ENCODE measurements around the gene CACHD1. TPM values are rescaled to one million over a fixed set of nuclear protein-coding genes. Genes with fewer than 3 reads are reported as not detected.

CACHD1 gene
- total and polyA plus RNA-seq, 4 donors = 4.7 to 49.6 (median 12.5) TPM

GRCh38 chr1:64594446-64594845 is 124.5 kb downstream of the CACHD1 start:
- ATAC-seq (ENCODE audit: insufficient read depth, low FRiP score) = no peak
- no peak for TF ChIP-seq CTCF (IDR thresholded peaks at IDR 0.05; ENCODE audit: control extremely low read depth, extremely low read depth)
- no peak overlapping the region for H3K9ac ChIP-seq (ENCODE audit: insufficient read depth in 1 of 2, low read length in 2 of 2)
- no peak overlapping the region for H3K4me3 ChIP-seq
- H3K27me3 ChIP-seq (ENCODE audit: control insufficient read depth in 3 of 3, insufficient read depth in 3 of 3, low read length in 2 of 3) = no peaks in the 10 kb centered on the region
- no peak for DNase-seq
- H3K27ac ChIP-seq (ENCODE audit: low read depth in 1 of 2, low read length in 1 of 2) = no peak overlapping the region
- no peaks in the 10 kb centered on the region for H3K9me3 ChIP-seq (ENCODE audit: control insufficient read depth in 4 of 4, insufficient read depth in 3 of 4, low read length in 3 of 4)
- H3K4me1 ChIP-seq (ENCODE audit: control insufficient read depth in 5 of 5, insufficient read depth in 5 of 5, low read length in 5 of 5) = peaks cover 0 to 38% (median 10%) of the 10 kb centered on the region in 5 donors
- no peaks in the 10 kb centered on the region for H3K36me3 ChIP-seq (ENCODE audit: control insufficient read depth in 4 of 4, insufficient read depth in 4 of 4, low read length in 4 of 4)
- 67 to 89% methylated on average over 4 of the region's 4 CpGs for WGBS, 2 donors

- ATAC-seq (ENCODE audit: insufficient read depth, low FRiP score) = peak; percentile 22
- H3K27ac ChIP-seq (ENCODE audit: low read depth in 1 of 2, low read length in 1 of 2) = peak overlapping the region in 1 of 2 donors; percentile 6
Observed at GRCh38 chr1:64595871-64596515, 126.1 kb downstream of the CACHD1 start.

DNA sequence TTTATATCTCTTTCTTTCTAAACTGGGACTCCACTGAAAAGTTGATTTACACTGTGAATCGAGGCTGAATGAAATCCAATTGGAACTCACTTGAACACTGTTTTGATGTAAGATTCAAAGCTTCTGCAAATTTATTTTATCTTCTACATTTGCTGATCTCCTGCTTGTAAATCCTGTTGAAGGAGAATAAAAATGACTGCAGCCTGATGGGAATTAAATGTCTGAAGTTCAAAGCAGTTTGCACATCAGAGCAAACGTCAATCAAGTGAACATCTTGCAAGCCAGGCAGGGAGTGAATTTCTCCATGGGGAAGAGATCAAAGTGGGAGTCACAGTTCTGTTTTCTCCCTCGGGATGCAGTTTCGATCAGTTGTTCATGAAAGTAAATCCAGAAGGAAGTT is 127.2 kb downstream of the CACHD1 start:
- no peak for TF ChIP-seq CTCF (IDR thresholded peaks at IDR 0.05; ENCODE audit: control extremely low read depth, extremely low read depth)
- 82 to 89% methylated on average over 4 of the region's 4 CpGs for WGBS, 2 donors
- Histone ChIP-seq H3K9ac (ENCODE audit: insufficient read depth in 1 of 2, low read length in 2 of 2) (no peak overlapping the region), H3K36me3 (ENCODE audit: control insufficient read depth in 4 of 4, insufficient read depth in 4 of 4, low read length in 4 of 4) (no peaks in the 10 kb centered on the region), H3K4me1 (ENCODE audit: control insufficient read depth in 5 of 5, insufficient read depth in 5 of 5, low read length in 5 of 5) (peaks cover 0 to 42% (median 10%) of the 10 kb centered on the region in 5 donors), H3K9me3 (ENCODE audit: control insufficient read depth in 4 of 4, insufficient read depth in 3 of 4, low read length in 3 of 4) (no peaks in the 10 kb centered on the region), H3K27me3 (ENCODE audit: control insufficient read depth in 3 of 3, insufficient read depth in 3 of 3, low read length in 2 of 3) (no peaks in the 10 kb centered on the region), H3K4me3 (no peak overlapping the region), H3K27ac (ENCODE audit: low read depth in 1 of 2, low read length in 1 of 2) (no peak overlapping the region)
- ATAC-seq (ENCODE audit: insufficient read depth, low FRiP score) = no peak
- DNase-seq = peak in 1 of 3 donors; percentile 31

More at GRCh38 chr1:64595871-64596515, 126.1 kb downstream of the CACHD1 start:
- H3K4me1 ChIP-seq (ENCODE audit: control insufficient read depth in 5 of 5, insufficient read depth in 5 of 5, low read length in 5 of 5) = peaks cover 0 to 38% (median 10%) of the 10 kb centered on the region in 5 donors
- no peak overlapping the region for H3K9ac ChIP-seq (ENCODE audit: insufficient read depth in 1 of 2, low read length in 2 of 2)
- no peaks in the 10 kb centered on the region for H3K36me3 ChIP-seq (ENCODE audit: control insufficient read depth in 4 of 4, insufficient read depth in 4 of 4, low read length in 4 of 4)
- no peaks in the 10 kb centered on the region for H3K9me3 ChIP-seq (ENCODE audit: control insufficient read depth in 4 of 4, insufficient read depth in 3 of 4, low read length in 3 of 4)
- no peaks in the 10 kb centered on the region for H3K27me3 ChIP-seq (ENCODE audit: control insufficient read depth in 3 of 3, insufficient read depth in 3 of 3, low read length in 2 of 3)
- no peak overlapping the region for H3K4me3 ChIP-seq
- WGBS, 2 donors = 43 to 72% methylated on average over 5 of the region's 5 CpGs
- peak in 2 of 3 donors; percentile 32 to 36 for DNase-seq
- no peak for TF ChIP-seq CTCF (IDR thresholded peaks at IDR 0.05; ENCODE audit: control extremely low read depth, extremely low read depth)

Data from lung (tissue), 12 donors.